Glomerular visceral epithelial cell (primary cell): ENCODE data around the gene ZNF285.
"Not testable (repeated sequence)": the region's sequence is repeated elsewhere in the genome, so short reads cannot be mapped to it uniquely, and the experiment has no call there.

ENCODE experiments used
- DNase-seq: peaks from one replicate; pipeline ENCODE4 v3.0.0-alpha.2; 2016; ENCODE audit errors: extremely low spot score

ZNF285 gene

GRCh38 chr19:44401139-44402115 is at the start of gene ZNF285:
Gene ZNF285 (minus strand): TSS chr19:44401608. CDS start chr19:44397213, 4,395 bp downstream.
- peak; percentile 96 for DNase-seq

GRCh38 chr19:44447916-44448674 is 46.7 kb upstream of the ZNF285 start, which contains the start of gene ZNF229:
Gene ZNF229 (minus strand): TSS chr19:44448472. CDS start chr19:44442847, 5,625 bp downstream.
- peak; percentile 75 for DNase-seq

GRCh38 chr19:44438441-44438840 is 37.0 kb upstream of the ZNF285 start:
- DNase-seq, result no peak

- no peak for DNase-seq
These were observed 34.0 kb upstream of the ZNF285 start for GRCh38 chr19:44435441-44435840.

GRCh38 chr19:44430956-44431355 is 29.5 kb upstream of the ZNF285 start:
- no peak for DNase-seq

GRCh38 chr19:44415553-44415952 is 14.1 kb upstream of the ZNF285 start:
- not testable (repeated sequence) for DNase-seq

- not testable (repeated sequence) for DNase-seq
These were observed 12.1 kb downstream of the ZNF285 start for GRCh38 chr19:44389268-44389667.

- DNase-seq, result no peak
These were observed 26.6 kb downstream of the ZNF285 start for GRCh38 chr19:44374789-44375188.

- DNase-seq, result no peak
These were observed 29.5 kb downstream of the ZNF285 start for GRCh38 chr19:44371815-44372480.

GRCh38 chr19:44367024-44367423 is 34.4 kb downstream of the ZNF285 start:
- no peak for DNase-seq

- DNase-seq, result peak; percentile 91
These were observed 44.9 kb downstream of the ZNF285 start, which contains the start of gene ZNF112 for GRCh38 chr19:44356383-44357111. Gene ZNF112 (minus strand): TSS chr19:44356680. CDS start chr19:44340539, 16,141 bp downstream.

- no peak for DNase-seq
These were observed 54.9 kb downstream of the ZNF285 start for GRCh38 chr19:44346556-44346955.

- no peak for DNase-seq
These were observed 55.4 kb downstream of the ZNF285 start for GRCh38 chr19:44345959-44346358.

- DNase-seq, result no peak
These were observed 57.2 kb downstream of the ZNF285 start for GRCh38 chr19:44344255-44344654.

- no peak for DNase-seq
These were observed 59.6 kb downstream of the ZNF285 start for GRCh38 chr19:44341794-44342193.

GRCh38 chr19:44334639-44335038 is 66.8 kb downstream of the ZNF285 start:
- not testable (repeated sequence) for DNase-seq
